Trophoblast cell (in vitro differentiated cells and primary cell): Measurements from ENCODE around the gene ZNF407.
A peak's percentile ranks its signal among the peaks of the same experiment; 100 is the strongest.

Source experiments
- DNase-seq, 2 donors: peaks; one replicate each; pipeline ENCODE4 v3.0.0-alpha.2; 2016
- H2AFZ ChIP-seq: 2 replicates; pipeline ENCODE4 v1.6.1; 2013; ENCODE audit warnings: low read length, moderate library complexity, mild to moderate bottlenecking; ENCODE audit not compliant: insufficient read depth, poor library complexity
- H2AK5ac ChIP-seq: 2 replicates; pipeline ENCODE4 v1.6.1; 2013; ENCODE audit warnings: mild to moderate bottlenecking, low read length
- H2BK120ac ChIP-seq: 2 replicates; pipeline ENCODE4 v1.6.1; 2013; ENCODE audit warnings: low read length, mild to moderate bottlenecking, moderate library complexity; ENCODE audit not compliant: insufficient read depth, poor library complexity
- H2BK12ac ChIP-seq: 2 replicates; pipeline ENCODE4 v1.6.1; 2013; ENCODE audit warnings: mild to moderate bottlenecking, low read length, moderate library complexity
- H2BK5ac ChIP-seq: 2 replicates; pipeline ENCODE4 v1.6.1; 2013; ENCODE audit warnings: low read length, low read depth, moderate library complexity, mild to moderate bottlenecking; ENCODE audit not compliant: poor library complexity
- H3K14ac ChIP-seq: 2 replicates; pipeline ENCODE4 v1.6.1; 2013; ENCODE audit warnings: mild to moderate bottlenecking, low read length
- H3K18ac ChIP-seq: 2 replicates; pipeline ENCODE4 v1.6.1; 2013; ENCODE audit warnings: mild to moderate bottlenecking, low read length
- H3K23ac ChIP-seq: 2 replicates; pipeline ENCODE4 v1.6.1; 2013; ENCODE audit warnings: low read length
- H3K27ac ChIP-seq: 2 replicates; pipeline ENCODE4 v1.5.1; 2013; ENCODE audit warnings: low read depth, mild to moderate bottlenecking, inconsistent platforms, low read length, moderate library complexity
- H3K27me3 ChIP-seq: 2 replicates; pipeline ENCODE4 v1.6.1; 2013; ENCODE audit warnings: inconsistent platforms, mild to moderate bottlenecking, low read length, moderate library complexity; ENCODE audit not compliant: insufficient read depth
- H3K36me3 ChIP-seq, 2 experiments: 1 replicate in 1 of 2; 2 replicates in 1 of 2; pipeline ENCODE4 v1.6.1; 2013; ENCODE audit warnings: low read length in 2 of 2, mild to moderate bottlenecking in 2 of 2, moderate library complexity in 1 of 2; ENCODE audit not compliant: insufficient read depth in 2 of 2, control insufficient read depth in 1 of 2
- H3K4ac ChIP-seq: 2 replicates; pipeline ENCODE4 v1.6.1; 2013; ENCODE audit warnings: low read depth, mild to moderate bottlenecking, low read length, moderate library complexity
- H3K4me1 ChIP-seq, 2 experiments: 1 replicate in 1 of 2; 2 replicates in 1 of 2; pipeline ENCODE4 v1.6.1; 2013; ENCODE audit warnings: low read length in 2 of 2, mild to moderate bottlenecking in 2 of 2, moderate library complexity in 1 of 2; ENCODE audit not compliant: insufficient read depth in 2 of 2, control insufficient read depth in 1 of 2
- H3K4me2 ChIP-seq: 2 replicates; pipeline ENCODE4 v1.6.1; 2013; ENCODE audit warnings: inconsistent platforms, mild to moderate bottlenecking, low read length, moderate library complexity
- H3K4me3 ChIP-seq: 2 replicates; pipeline ENCODE4 v1.5.1; 2013; ENCODE audit warnings: mild to moderate bottlenecking, low read depth, low read length, inconsistent platforms
- H3K79me1 ChIP-seq: one replicate; pipeline ENCODE4 v1.6.1; 2013; ENCODE audit warnings: low read length
- H3K79me2 ChIP-seq: 2 replicates; pipeline ENCODE4 v1.6.1; 2013; ENCODE audit warnings: low read length, mild to moderate bottlenecking; ENCODE audit not compliant: control insufficient read depth, insufficient read depth, poor library complexity
- H3K9ac ChIP-seq: 2 replicates; pipeline ENCODE4 v1.6.1; 2013; ENCODE audit warnings: mild to moderate bottlenecking, low read length
- H3K9me3 ChIP-seq: 2 replicates; pipeline ENCODE4 v1.6.1; 2013; ENCODE audit warnings: low read depth, mild to moderate bottlenecking, control low read depth, inconsistent platforms, low read length; ENCODE audit not compliant: insufficient read depth
- H4K12ac ChIP-seq: 2 replicates; pipeline ENCODE4 v1.6.1; 2013; ENCODE audit warnings: low read depth, mild to moderate bottlenecking, low read length, moderate library complexity
- H4K8ac ChIP-seq: 2 replicates; pipeline ENCODE4 v1.6.1; 2013; ENCODE audit warnings: low read depth, mild to moderate bottlenecking, low read length, moderate library complexity
- H4K91ac ChIP-seq: one replicate; pipeline ENCODE4 v1.6.1; 2013; ENCODE audit warnings: low read depth, mild to moderate bottlenecking, low read length, moderate library complexity
- WGBS: extraction: QIAGEN DNeasy Blood & Tissue Kit; methylation state at CpG from one replicate; pipeline ENCODE4 v1.1.7; 2013; ENCODE audit warnings: missing lambda C conversion rate; ENCODE audit not compliant: insufficient read length, insufficient coverage; ENCODE audit errors: extremely low coverage; 5-methylcytosine and 5-hydroxymethylcytosine counted together

Gene ZNF407

GRCh38 chr18:74623047-74623816, 25.6 kb downstream of the ZNF407 start:
- H3K9me3 ChIP-seq, result peaks cover 1% of the 10 kb centered on the region
- H3K4me1 ChIP-seq, result no peaks in the 10 kb centered on the region
- no peak overlapping the region for H3K18ac ChIP-seq
- no peak overlapping the region for H2AK5ac ChIP-seq
- peak overlapping the region; percentile 87 for H3K23ac ChIP-seq
- no peak overlapping the region for H4K91ac ChIP-seq
- no peak overlapping the region for H2BK5ac ChIP-seq
- no peak overlapping the region for H3K27ac ChIP-seq
- H4K8ac ChIP-seq, result no peak overlapping the region
- H4K12ac ChIP-seq, result no peak overlapping the region
- no peak overlapping the region for H3K4me2 ChIP-seq
- no peaks in the 10 kb centered on the region for H3K36me3 ChIP-seq
- no peaks in the 10 kb centered on the region for H3K79me2 ChIP-seq
- H2BK120ac ChIP-seq, result no peak overlapping the region
- WGBS, result no CpG with 5 or more reads among the region's 24 CpGs
- no peak overlapping the region for H2AFZ ChIP-seq
- H3K4ac ChIP-seq, result no peak overlapping the region
- H3K27me3 ChIP-seq, result no peaks in the 10 kb centered on the region
- H3K4me3 ChIP-seq, result peak overlapping the region; percentile 55
- DNase-seq, result peak in 1 of 2 donors; percentile 51
- no peak overlapping the region for H3K9ac ChIP-seq
- no peaks in the 10 kb centered on the region for H3K79me1 ChIP-seq
- H3K14ac ChIP-seq, result no peak overlapping the region
- no peak overlapping the region for H2BK12ac ChIP-seq

GRCh38 chr18:74624466-74624865, 26.8 kb downstream of the ZNF407 start:
- Histone ChIP-seq H2AK5ac (no peak overlapping the region), H3K27ac (no peak overlapping the region), H2AFZ (no peak overlapping the region), H3K23ac (no peak overlapping the region), H3K4me1 (peaks cover 0 to 3% of the 10 kb centered on the region in 2 experiments), H2BK12ac (no peak overlapping the region), H3K79me2 (no peaks in the 10 kb centered on the region), H3K4me2 (no peak overlapping the region), H3K4me3 (no peak overlapping the region), H3K18ac (no peak overlapping the region), H4K12ac (no peak overlapping the region), H3K14ac (no peak overlapping the region), H3K36me3 (no peaks in the 10 kb centered on the region), H3K9me3 (peaks cover 1% of the 10 kb centered on the region), H4K91ac (no peak overlapping the region), H3K79me1 (no peaks in the 10 kb centered on the region), H2BK5ac (no peak overlapping the region), H4K8ac (no peak overlapping the region), H2BK120ac (no peak overlapping the region), H3K27me3 (no peaks in the 10 kb centered on the region), H3K9ac (no peak overlapping the region), H3K4ac (no peak overlapping the region)
- no CpG with 5 or more reads among the region's 8 CpGs for WGBS
- DNase-seq, result no peak

- no peak overlapping the region for H4K8ac ChIP-seq
- no CpG with 5 or more reads among the region's 5 CpGs for WGBS
- no peaks in the 10 kb centered on the region for H3K79me1 ChIP-seq
- no peaks in the 10 kb centered on the region for H3K36me3 ChIP-seq
- H3K79me2 ChIP-seq, result no peaks in the 10 kb centered on the region
- no peak overlapping the region for H3K4me2 ChIP-seq
- no peak overlapping the region for H2BK5ac ChIP-seq
- no peak overlapping the region for H4K91ac ChIP-seq
- no peak overlapping the region for H4K12ac ChIP-seq
- no peak overlapping the region for H3K4me3 ChIP-seq
- H3K23ac ChIP-seq, result peak overlapping the region; percentile 9
- no peak overlapping the region for H3K27ac ChIP-seq
- H2AFZ ChIP-seq, result no peak overlapping the region
- no peak for DNase-seq
- no peak overlapping the region for H2BK12ac ChIP-seq
- H3K27me3 ChIP-seq, result no peaks in the 10 kb centered on the region
- H3K18ac ChIP-seq, result no peak overlapping the region
- no peak overlapping the region for H3K9ac ChIP-seq
- peaks cover 0 to 3% of the 10 kb centered on the region in 2 experiments for H3K4me1 ChIP-seq
- no peak overlapping the region for H3K4ac ChIP-seq
- H2AK5ac ChIP-seq, result no peak overlapping the region
- H3K9me3 ChIP-seq, result peaks cover 1% of the 10 kb centered on the region
- H3K14ac ChIP-seq, result no peak overlapping the region
- no peak overlapping the region for H2BK120ac ChIP-seq
Measured at GRCh38 chr18:74625157-74625556, 27.5 kb downstream of the ZNF407 start.

GRCh38 chr18:74626049-74626874, 28.6 kb downstream of the ZNF407 start:
- DNase-seq, result no peak
- Histone ChIP-seq H3K18ac (no peak overlapping the region), H2BK120ac (no peak overlapping the region), H3K4me3 (no peak overlapping the region), H3K27me3 (no peaks in the 10 kb centered on the region), H4K91ac (no peak overlapping the region), H2BK5ac (no peak overlapping the region), H3K4me2 (no peak overlapping the region), H3K4ac (no peak overlapping the region), H3K27ac (no peak overlapping the region), H3K23ac (no peak overlapping the region), H4K8ac (no peak overlapping the region), H3K79me2 (no peaks in the 10 kb centered on the region), H2AFZ (no peak overlapping the region), H4K12ac (no peak overlapping the region), H3K79me1 (no peaks in the 10 kb centered on the region), H3K36me3 (no peaks in the 10 kb centered on the region), H3K9ac (no peak overlapping the region), H3K9me3 (peaks cover 1% of the 10 kb centered on the region), H3K4me1 (peaks cover 0 to 5% of the 10 kb centered on the region in 2 experiments), H2AK5ac (no peak overlapping the region), H3K14ac (no peak overlapping the region), H2BK12ac (no peak overlapping the region)
- WGBS, result no CpG with 5 or more reads among the region's 9 CpGs
